EH (cell line): ENCODE results near the gene DTD1.
"Not testable (repeated sequence)": the region's sequence is repeated elsewhere in the genome, so short reads cannot be mapped to it uniquely, and the experiment has no call there.

Experiments used
- DNase-seq: peaks from one replicate; pipeline ENCODE4 v3.0.0-alpha.2; 2015; ENCODE audit warnings: low read depth

DTD1 gene

GRCh38 chr20:18742841-18743240, 155.0 kb downstream of the DTD1 start:
- no peak for DNase-seq

DNA sequence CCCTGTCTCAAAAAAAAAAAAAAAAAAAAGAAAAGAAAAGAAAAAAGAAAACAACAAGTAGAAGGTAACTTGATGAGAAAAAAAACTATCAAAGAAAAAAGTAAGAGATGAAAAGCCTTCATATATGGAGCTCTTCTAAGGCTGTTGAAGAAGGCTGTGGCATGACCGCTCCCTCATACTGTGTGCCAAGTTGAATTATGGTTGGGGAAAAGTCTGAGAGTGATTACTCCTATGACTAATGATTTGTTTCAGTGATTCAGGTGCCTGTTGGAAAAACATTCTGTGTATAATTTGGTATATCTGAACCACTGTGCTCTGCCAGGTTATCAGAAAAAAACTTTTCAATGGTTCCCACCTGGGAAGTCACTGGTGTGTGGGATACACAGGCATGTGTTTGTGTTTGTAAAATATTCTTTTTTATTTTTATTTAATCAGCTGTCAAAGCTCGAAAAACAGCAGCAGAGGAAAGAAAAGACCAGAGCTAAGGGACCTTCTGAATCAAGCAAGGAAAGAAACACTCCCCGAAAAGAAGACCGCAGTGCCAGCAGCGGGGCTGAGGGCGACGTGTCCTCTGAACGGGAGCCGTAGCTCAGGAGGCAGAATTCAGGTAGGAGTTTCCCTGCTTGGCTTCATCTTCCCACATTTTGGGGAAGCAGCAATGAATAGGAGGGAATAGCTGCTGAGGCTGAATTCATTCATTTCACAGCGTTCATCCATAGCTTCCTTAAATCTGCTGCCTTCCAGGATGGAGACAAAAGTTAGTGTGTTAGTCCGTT, 156.0 kb downstream of the DTD1 start:
- DNase-seq, result no peak

- DNase-seq, result no peak
These were observed 159.2 kb downstream of the DTD1 start for GRCh38 chr20:18747090-18747489.

DNA sequence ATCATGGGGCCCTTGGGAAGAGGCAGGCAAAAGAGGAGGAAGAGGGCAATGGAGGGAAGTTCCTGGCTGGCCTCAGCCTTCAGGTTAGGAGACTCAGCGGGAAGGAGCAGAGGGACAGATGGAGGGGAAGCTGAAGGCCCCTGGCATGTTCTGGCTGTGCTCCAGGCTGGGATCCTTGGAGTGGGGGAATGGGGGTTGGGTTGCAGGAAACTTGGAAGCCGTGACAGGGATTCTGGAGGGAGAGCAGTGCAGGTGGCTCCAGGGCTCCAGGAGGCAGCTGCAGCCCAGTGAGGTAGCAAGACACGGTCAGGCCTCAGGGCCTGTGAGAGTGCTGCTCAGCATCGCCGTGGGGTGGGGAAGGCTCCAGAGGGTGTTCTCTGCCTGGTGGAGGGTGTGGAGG, 161.1 kb downstream of the DTD1 start:
- DNase-seq, result no peak

DNA sequence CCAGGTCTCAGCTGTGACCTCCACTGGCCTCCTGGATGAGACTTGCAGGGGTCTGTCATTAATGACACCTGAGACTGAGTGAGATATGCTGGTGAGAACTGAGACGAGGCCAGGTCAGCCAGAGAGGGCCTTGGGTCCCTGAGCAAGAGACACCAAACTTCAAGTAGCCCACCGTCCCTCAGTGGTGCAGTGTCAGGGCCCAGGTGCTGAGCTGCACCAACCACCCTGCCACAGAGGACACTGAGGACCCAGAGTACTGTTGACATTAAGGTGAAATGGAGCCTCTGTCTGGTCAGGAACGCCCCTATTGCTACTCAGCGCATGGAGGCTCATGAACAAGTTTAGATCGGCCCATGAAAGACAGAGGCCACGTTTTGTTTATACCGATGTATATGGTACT, 161.7 kb downstream of the DTD1 start:
- DNase-seq, result no peak

- DNase-seq, result no peak
These were observed 162.9 kb downstream of the DTD1 start for GRCh38 chr20:18750735-18751134.

- no peak for DNase-seq
These were observed 166.3 kb downstream of the DTD1 start for GRCh38 chr20:18754030-18754652.

DNA sequence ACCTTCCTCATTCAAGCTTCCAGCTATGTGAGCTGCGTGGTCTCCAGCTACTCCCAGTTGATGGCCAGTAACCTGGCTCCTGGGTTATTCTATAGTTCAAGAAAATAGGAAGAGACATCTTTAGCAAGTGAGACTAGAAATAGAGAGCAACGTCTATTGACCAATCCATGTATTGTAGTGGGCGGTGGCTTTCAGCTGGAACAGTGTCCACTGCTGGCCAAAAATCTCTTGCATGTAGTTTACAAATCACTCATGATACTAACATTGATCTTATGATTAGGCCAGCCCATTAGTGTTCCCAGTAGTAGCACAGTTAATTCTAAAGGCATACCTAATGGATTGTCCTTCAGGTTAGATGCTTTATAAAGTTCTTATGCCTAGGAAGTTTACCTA, 166.8 kb downstream of the DTD1 start:
- DNase-seq, result no peak

DNA sequence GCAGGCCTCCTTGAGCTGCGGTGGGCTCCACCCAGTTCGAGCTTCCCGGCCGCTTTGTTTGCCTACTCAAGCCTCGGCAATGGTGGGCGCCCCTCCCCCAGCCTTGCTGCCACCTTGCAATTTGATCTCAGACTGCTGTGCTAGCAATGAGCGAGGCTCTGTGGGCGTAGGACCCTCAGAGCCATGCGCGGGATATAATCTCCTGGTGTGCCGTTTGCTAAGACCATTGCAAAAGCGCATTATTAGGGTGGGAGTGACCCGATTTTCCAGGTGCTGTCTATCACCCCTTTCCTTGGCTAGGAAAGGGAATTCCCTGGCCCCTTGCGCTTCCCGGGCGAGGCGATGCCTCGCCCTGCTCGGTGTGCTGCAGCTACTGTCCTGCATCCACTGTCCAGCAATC, 173.0 kb downstream of the DTD1 start:
- DNase-seq, result not testable (repeated sequence)

GRCh38 chr20:18767676-18768075, 179.8 kb downstream of the DTD1 start:
- no peak for DNase-seq

GRCh38 chr20:18773566-18773965, 185.7 kb downstream of the DTD1 start:
- DNase-seq, result no peak

DNA sequence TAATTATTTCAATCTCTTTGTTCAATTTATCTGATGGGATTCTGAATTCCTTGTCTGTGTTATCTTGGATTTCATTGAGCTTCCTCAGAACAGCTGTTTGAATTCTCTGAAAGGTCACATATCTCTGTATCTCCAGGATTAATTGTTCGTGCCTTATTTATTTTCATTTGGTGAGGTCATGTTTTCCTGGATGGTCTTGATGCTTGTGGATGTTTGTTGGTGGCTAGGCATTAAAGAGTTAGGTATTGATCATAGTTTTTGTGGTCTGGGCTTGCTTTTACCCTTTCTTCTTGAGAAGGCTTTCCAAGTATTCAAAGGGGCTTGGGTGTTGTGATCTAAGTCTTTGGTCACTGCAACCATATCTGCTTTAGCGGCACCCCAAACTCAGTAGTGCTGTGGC, 186.4 kb downstream of the DTD1 start:
- DNase-seq, result no peak

GRCh38 chr20:18775633-18776032, 187.8 kb downstream of the DTD1 start:
- no peak for DNase-seq

DNA sequence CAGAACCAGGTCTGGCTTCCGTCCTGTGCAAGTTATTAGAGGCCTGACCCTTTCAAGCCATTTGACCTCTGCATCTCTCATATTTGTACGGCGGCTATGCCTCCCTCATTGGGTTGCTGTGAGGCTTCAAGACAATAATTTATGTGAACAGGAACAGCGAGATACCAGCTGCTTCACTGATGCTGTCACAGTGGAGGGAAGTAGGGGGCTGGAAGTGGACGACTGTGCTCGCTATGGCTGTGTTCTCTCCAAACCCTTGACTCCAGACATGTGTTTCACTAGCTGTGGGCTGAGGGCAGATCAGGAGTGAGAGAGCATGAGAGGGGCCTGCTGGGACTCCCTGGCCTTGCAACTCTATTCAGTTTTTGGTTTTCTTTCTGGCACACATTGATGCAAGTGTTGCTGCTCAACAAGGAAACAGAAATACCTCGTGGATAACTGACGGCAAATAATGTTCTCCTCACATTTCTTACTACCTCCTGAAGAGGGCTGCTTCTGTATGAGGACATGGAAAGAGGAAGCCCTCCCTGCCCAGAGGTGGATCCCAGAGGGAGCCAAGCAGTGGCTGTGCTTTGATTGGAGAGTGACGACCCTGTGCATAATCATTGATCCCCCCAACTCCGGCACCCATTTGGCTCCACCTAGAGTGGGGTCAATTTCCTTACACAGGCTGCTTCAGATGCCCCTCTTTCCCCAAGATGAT, 191.0 kb downstream of the DTD1 start:
- DNase-seq, result no peak

DNA sequence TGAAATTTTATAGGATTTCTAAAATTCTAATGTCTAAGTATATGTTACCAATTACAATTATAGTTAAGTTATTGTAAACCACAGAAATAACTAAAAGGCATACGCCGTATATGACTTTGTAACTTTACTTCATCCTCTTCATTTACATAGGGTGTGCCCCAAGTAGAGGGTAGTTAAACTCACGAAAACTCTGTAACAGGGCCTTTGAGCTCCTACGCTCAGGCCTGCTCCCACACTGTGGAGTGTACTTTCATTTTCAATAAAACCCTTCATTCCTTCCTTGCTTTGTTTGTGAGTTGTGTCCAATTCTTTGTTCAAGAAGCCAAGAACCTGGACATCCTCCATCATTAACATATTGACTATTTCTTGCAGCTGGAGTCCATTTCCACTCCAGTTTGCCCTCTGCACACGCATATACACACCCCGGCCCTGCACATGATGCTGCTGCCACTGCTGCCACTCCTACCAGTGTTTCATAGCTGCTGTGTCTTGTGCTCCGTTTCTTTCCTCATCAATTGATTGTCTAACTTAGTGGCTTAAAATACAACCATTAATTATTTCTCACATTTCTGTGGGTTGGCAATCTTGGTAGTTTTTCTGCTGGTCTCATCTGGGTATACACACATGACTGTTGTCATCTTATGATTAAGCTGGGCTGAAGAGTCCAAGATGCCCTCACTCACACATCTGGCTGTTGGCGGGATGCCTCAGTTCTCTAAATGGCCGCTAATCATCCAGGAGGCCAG, 192.7 kb downstream of the DTD1 start:
- peak; percentile 2 for DNase-seq

DNA sequence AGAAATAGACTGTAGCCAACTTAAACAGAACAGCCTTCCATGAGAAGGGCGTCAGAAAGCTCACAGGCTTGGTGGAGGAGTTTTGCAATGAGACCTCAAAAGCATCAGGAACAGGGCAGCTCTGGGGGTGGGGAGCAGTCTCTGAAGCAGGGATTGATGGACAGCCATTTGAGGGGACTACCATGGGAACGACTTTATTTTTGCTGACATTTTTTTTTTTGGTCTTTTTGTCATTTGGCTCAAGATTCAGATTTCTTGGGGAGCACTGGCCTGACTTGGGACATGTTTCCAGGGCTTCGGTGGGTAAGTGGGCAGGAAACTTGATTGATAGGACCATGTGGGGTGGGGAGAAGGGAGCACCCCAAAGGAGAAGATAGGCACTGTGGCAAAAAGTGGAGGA, 193.7 kb downstream of the DTD1 start:
- DNase-seq, result no peak

- no peak for DNase-seq
These were observed 195.6 kb downstream of the DTD1 start for GRCh38 chr20:18783385-18783959.

- DNase-seq, result not testable (repeated sequence)
These were observed 199.2 kb downstream of the DTD1 start for GRCh38 chr20:18787046-18787445.

- DNase-seq, result no peak
These were observed 200.2 kb downstream of the DTD1 start for GRCh38 chr20:18788021-18788420.

GRCh38 chr20:18790787-18791186, 202.9 kb downstream of the DTD1 start:
- DNase-seq, result no peak

- peak; percentile 91 for DNase-seq
These were observed 206.0 kb downstream of the DTD1 start for GRCh38 chr20:18793625-18794427.
